Inflammatory macrophage (primary cell): ENCODE measurements around the gene RANBP1.
A peak's percentile ranks its signal among the peaks of the same experiment; 100 is the strongest.

Experiments used
- DNase-seq, 2 donors: peaks; one replicate each; pipeline ENCODE4 v3.0.0-alpha.2; 2020 to 2022

RANBP1 gene

GRCh38 chr22:20174785-20175596, 59.1 kb downstream of the RANBP1 start:
- DNase-seq, result peak in 1 of 2 donors; percentile 18

- no peak for DNase-seq
Observed at GRCh38 chr22:20175597-20175900, 59.6 kb downstream of the RANBP1 start.

GRCh38 chr22:20176421-20177085, 60.6 kb downstream of the RANBP1 start:
- no peak for DNase-seq
